Lower leg skin (tissue), 3 donors: ENCODE data around the gene MS4A5.

Source experiments
- CTCF ChIP-seq, 3 donors: fragments of 450-650 bp; IDR thresholded peaks; one replicate each; pipeline ENCODE4 v1.5.1; 2016; ENCODE audit warnings: antibody characterized with exemption in 3 of 3, mild to moderate bottlenecking in 3 of 3, moderate library complexity in 2 of 3
- POLR2A ChIP-seq, 2 donors: fragments of 450-650 bp; IDR thresholded peaks; one replicate each; pipeline ENCODE4 v1.6.1; 2016 to 2017; ENCODE audit warnings: antibody characterized with exemption in 2 of 2, mild to moderate bottlenecking in 1 of 2, moderate library complexity in 1 of 2

- no peak for TF ChIP-seq CTCF (IDR thresholded peaks at IDR 0.05)
- no peak for TF ChIP-seq POLR2A (IDR thresholded peaks at IDR 0.05)
Observed at GRCh38 chr11:60396382-60396781, 33.0 kb upstream of the MS4A5 start, which contains the start of gene MS4A14.
